Epithelial cell of proximal tubule (primary cell): ENCODE data around the gene POLR1A. TPM values are rescaled to one million over a fixed set of nuclear protein-coding genes. Genes with fewer than 3 reads are reported as not detected.

Source experiments
- DNase-seq: peaks from one replicate; pipeline ENCODE4 v3.0.0-alpha.2; 2011; ENCODE audit warnings: low read depth
- H3K4me3 ChIP-seq: 2 replicates; pipeline ENCODE4 v1.5.1; 2011; ENCODE audit warnings: low read depth, mild to moderate bottlenecking, low read length
- CTCF ChIP-seq: conservative IDR thresholded peaks from 2 replicates; pipeline ENCODE4 v1.5.1; 2012; ENCODE audit warnings: low read depth, mild to moderate bottlenecking, low read length
- total RNA-seq: library from RNA; depleted of rRNA; stranded (reverse); fragments of >200 nt; gene quantifications from 2 replicates; pipeline ENCODE4 v1.2.3, GENCODE V29; 2015

Gene POLR1A
- total RNA-seq, 1 donor from 2014 or later, result 23.1 TPM

- H3K4me3 ChIP-seq, result no peak overlapping the region
- DNase-seq, result no peak
- no peak for TF ChIP-seq CTCF
These were observed 67.9 kb downstream of the POLR1A start for GRCh38 chr2:86037795-86038192.

- peak; percentile 36 for DNase-seq
- no peak overlapping the region for H3K4me3 ChIP-seq
- TF ChIP-seq CTCF, result no peak
These were observed 68.4 kb downstream of the POLR1A start for GRCh38 chr2:86037141-86037794.

- no peak for DNase-seq
- no peak overlapping the region for H3K4me3 ChIP-seq
- TF ChIP-seq CTCF, result no peak
These were observed 69.0 kb downstream of the POLR1A start for GRCh38 chr2:86036669-86037138.

GRCh38 chr2:86035883-86036668 is 69.6 kb downstream of the POLR1A start:
- no peak overlapping the region for H3K4me3 ChIP-seq
- TF ChIP-seq CTCF, result peak; percentile 42
- peak; percentile 83 for DNase-seq

- TF ChIP-seq CTCF, result no peak
- DNase-seq, result no peak
- H3K4me3 ChIP-seq, result no peak overlapping the region
These were observed 70.3 kb downstream of the POLR1A start for GRCh38 chr2:86035376-86035882.

- DNase-seq, result no peak
- no peak overlapping the region for H3K4me3 ChIP-seq
- no peak for TF ChIP-seq CTCF
These were observed 71.7 kb downstream of the POLR1A start for GRCh38 chr2:86033751-86034692.
